SHP77 (cell line): ENCODE results near the gene STAP1.
"Not testable (repeated sequence)": the region's sequence is repeated elsewhere in the genome, so short reads cannot be mapped to it uniquely, and the experiment has no call there.

Experiments used
- DNase-seq, 2 experiments: peaks; one replicate each; lab custom pipeline; 2025; lab: John Stamatoyannopoulos, UW

The STAP1 gene

GRCh38 chr4:67624939-67625338, 66.4 kb downstream of the STAP1 start:
- DNase-seq, result no peak

GRCh38 chr4:67632492-67632891, 74.0 kb downstream of the STAP1 start:
- no peak for DNase-seq

- DNase-seq, result no peak
Observed at GRCh38 chr4:67634741-67635140, 76.2 kb downstream of the STAP1 start.

- DNase-seq, result no peak
Observed at GRCh38 chr4:67635331-67635730, 76.8 kb downstream of the STAP1 start.

GRCh38 chr4:67636978-67637377, 78.5 kb downstream of the STAP1 start:
- DNase-seq, result not testable (repeated sequence)

GRCh38 chr4:67638136-67638535, 79.6 kb downstream of the STAP1 start:
- DNase-seq, result no peak

GRCh38 chr4:67651536-67651935, 93.0 kb downstream of the STAP1 start:
- DNase-seq, result no peak
